GM12872 (cell line): ENCODE results near the gene MAG.

Experiments used
- TF ChIP-seq, protein P1 (sequence below): IDR thresholded peaks from 3 replicates; pipeline ENCODE4 v1.5.1; 2011; ENCODE audit warnings: low read depth, mild to moderate bottlenecking, low read length, moderate library complexity; ENCODE audit not compliant: insufficient read depth

The MAG gene

DNA sequence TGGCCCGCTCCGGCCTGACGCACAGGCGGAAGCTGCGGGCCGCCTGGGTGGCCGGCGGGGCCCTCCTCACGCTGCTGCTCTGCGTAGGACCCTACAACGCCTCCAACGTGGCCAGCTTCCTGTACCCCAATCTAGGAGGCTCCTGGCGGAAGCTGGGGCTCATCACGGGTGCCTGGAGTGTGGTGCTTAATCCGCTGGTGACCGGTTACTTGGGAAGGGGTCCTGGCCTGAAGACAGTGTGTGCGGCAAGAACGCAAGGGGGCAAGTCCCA, 60.2 kb downstream of the MAG start:
- TF ChIP-seq, protein P1, sequence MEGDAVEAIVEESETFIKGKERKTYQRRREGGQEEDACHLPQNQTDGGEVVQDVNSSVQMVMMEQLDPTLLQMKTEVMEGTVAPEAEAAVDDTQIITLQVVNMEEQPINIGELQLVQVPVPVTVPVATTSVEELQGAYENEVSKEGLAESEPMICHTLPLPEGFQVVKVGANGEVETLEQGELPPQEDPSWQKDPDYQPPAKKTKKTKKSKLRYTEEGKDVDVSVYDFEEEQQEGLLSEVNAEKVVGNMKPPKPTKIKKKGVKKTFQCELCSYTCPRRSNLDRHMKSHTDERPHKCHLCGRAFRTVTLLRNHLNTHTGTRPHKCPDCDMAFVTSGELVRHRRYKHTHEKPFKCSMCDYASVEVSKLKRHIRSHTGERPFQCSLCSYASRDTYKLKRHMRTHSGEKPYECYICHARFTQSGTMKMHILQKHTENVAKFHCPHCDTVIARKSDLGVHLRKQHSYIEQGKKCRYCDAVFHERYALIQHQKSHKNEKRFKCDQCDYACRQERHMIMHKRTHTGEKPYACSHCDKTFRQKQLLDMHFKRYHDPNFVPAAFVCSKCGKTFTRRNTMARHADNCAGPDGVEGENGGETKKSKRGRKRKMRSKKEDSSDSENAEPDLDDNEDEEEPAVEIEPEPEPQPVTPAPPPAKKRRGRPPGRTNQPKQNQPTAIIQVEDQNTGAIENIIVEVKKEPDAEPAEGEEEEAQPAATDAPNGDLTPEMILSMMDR, result no peak

DNA sequence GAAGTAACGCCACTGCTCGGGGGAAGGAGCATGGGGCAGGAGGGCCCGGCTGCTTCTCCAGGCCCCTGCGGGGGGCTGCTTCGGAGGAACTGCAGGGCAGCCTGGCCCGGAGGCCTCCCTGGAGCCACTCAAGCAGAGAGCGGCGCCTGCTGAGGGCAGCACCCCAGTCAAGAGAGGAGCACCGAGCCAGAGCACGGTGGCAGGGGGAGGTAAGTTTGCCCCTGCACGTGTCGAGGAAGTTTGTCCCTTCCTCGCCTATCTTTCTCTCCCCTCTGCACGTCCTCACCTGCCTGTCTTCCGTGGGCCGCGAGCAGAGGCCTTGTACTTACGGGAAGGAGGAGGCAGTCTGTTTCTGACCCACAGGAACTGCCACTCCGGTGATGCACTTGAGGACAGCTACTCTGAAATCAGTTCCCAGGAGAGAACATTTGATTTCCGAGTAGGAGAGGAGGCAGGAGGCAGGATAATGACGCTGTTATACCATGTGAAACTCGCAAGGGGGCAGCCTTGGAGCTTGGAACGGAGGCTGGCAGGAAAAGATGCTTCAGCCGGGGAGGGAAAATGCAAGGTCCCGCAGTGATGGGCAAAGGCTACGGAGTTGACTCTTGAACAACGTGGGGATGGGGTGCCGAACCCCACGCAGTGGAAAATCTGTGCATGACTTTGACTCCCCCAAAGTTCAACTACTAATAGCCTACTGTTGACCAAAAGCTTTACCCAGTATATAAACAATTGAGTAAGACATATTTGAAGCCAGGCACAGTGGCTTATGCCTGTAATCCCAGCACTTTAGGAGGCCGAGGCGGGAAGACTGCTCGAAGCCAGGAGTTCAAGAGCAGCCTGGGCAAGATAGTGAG, 60.7 kb downstream of the MAG start:
- TF ChIP-seq, protein P1, result peak; percentile 89

DNA sequence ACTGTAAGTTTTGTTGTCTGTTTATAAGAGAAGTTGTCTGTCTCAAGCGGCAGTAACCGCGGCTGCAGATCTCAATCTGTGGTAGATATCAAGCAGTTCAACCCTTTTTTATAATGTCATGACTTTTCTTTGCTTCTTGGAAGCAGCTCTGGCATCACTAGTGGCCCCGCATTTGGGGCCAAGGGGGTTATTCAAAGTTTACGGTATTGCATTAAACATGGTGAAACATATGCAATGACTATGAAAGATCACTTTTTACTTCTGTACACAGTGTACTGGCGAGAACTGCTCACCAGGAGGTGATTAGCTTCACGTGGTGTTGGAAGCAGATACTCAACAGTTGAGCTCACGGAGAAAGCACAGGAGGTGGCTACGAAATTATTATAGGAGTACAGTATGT, 61.7 kb downstream of the MAG start:
- TF ChIP-seq, protein P1, result no peak

DNA sequence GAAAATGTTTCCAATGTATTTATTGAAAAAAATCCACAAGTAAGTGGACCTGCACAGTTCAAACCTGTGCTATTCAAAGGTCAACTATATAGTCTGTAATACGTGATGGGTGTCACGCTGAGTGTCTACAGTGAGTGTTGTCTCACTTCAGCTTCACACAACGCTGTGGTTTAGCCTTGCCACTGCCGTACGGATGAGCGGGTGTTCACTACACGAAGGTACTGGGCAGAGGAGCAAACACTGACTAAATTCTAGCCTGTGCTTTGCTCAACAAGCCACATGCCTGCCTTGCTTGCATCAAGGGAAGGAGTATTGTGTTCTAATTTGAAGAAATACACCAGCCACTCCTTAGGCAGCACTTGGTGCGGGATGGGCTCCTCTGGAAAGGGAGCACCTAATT, 62.9 kb downstream of the MAG start:
- TF ChIP-seq, protein P1, result no peak

DNA sequence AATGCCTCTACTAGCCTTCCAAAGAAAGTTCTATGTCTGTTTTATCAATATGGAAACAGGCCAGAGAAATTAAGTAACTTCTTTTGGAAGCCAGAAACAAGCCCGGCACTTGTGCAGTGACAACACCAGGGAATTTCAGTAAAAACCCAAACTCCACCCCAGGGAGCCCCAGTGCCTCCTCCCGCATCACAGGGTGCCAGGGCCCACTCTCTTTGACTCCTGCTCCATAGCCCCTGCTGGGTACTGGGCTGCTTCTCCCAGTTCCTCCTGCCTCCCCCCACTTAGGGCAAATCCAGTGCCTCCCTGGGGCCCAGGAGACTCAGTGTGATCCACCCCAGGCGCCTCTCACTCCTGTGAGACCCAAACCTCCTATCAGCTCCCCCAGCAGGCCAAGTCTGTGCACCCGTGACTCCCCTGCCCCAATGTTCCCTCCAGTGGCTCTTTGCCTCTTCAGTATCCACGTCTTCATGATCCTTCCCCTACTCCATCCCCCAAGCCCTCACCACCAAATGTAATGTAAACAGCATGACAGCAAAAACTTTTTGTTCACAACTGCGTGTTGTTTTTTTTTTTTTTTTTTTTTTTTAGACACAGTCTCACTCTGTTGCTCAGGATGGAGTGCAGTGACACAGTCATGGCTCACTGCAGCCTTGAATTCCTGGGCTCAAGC, 64.0 kb downstream of the MAG start:
- TF ChIP-seq, protein P1, result no peak

DNA sequence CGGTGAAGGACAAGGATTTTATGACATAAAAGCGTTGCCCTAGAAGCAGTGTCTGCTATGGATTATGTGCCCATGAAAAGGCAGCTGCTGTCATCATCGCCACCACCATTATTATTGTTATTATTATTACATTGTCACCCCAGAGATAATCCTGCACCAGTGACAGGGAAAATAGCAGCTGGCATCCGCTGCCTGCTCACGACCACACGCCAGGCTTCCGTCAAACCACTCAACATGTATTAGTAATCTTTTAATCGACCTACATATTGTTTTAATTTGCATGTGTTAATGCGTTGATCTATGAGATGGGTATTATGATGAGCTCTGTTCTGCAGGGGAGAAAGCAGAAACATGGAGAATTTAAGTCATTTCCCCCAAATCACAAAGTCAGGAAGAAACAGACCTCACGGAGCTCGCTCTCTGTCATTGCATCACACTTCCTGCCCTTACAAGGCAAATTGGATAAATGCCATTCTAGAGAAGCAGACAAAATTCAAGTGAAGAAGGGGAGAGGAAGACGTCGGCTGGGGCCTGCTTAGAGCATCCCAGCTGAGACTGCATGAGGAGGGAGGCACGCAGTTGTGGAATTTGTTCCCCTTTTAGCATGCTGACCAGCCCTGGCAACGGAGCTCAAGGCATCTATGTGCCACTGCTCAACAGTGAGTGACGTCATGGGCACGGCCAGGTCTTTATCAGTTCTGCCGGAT, 66.1 kb downstream of the MAG start, which contains the start of gene FFAR3:
Gene FFAR3, plus strand, starts transcription at position 594 of the 707 bp plus-strand sequence. CDS start 431 bp downstream, outside the sequence.
- TF ChIP-seq, protein P1, result no peak

DNA sequence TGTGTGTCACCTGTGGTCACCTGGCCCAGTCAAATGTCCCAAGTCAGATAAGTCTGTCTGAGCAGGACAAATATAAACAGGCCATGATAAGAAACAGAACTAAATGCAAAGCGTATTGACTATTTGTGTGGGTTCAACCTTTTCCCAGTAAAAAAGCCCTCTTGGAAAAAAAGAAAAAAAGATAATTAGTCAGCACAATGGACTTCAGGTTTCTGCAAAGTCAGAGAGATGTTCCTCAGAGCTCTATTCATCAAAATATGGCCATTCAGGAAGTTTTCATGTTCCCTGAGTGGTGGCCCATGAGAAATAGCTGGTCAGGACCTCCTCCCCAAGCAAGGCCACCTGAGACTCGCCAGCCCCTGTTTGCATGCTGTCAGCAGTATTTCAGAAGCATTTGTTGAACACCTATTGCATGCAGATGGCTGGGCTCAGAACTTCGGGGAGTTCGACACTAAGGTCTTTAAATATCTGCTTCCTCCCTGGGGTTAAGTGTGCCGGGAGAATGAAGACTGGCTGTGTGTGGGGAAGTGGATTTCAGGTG, 69.0 kb downstream of the MAG start:
- TF ChIP-seq, protein P1, result no peak
